DOHH2 (cell line): Measurements from ENCODE around the gene TCF20.

ENCODE experiments used
- H3F3A ChIP-seq: fragments of 200-600 bp; sonication (generic), shearing (Covaris generic); 2 replicates; pipeline ENCODE4 v1.6.0; 2016; ENCODE audit warnings: antibody characterized with exemption, mild to moderate bottlenecking; ENCODE audit not compliant: control insufficient read depth, insufficient read depth
- H3K27ac ChIP-seq: fragments of 200-600 bp; sonication (generic); 2 replicates; pipeline ENCODE4 v1.5.1; 2014; ENCODE audit warnings: low read depth, mild to moderate bottlenecking, low read length, moderate library complexity
- H3K27me3 ChIP-seq: fragments of 200-600 bp; sonication (generic); 2 replicates; pipeline ENCODE4 v1.6.1; 2014; ENCODE audit warnings: mild to moderate bottlenecking, low read length, mixed read lengths; ENCODE audit not compliant: control insufficient read depth
- H3K36me3 ChIP-seq: fragments of 200-600 bp; sonication (generic); 2 replicates; pipeline ENCODE4 v1.6.1; 2014; ENCODE audit warnings: mild to moderate bottlenecking, low read length, moderate library complexity, mixed read lengths; ENCODE audit not compliant: control insufficient read depth
- H3K4me1 ChIP-seq: fragments of 200-600 bp; sonication (generic); 2 replicates; pipeline ENCODE4 v1.6.1; 2014; ENCODE audit warnings: mild to moderate bottlenecking, low read length, mixed read lengths; ENCODE audit not compliant: control insufficient read depth
- H3K4me2 ChIP-seq: fragments of 200-600 bp; sonication (generic); 2 replicates; pipeline ENCODE4 v1.6.0; 2014; ENCODE audit warnings: mild to moderate bottlenecking, low read length, moderate library complexity
- H3K4me3 ChIP-seq: fragments of 200-600 bp; sonication (generic); 2 replicates; pipeline ENCODE4 v1.5.1; 2014; ENCODE audit warnings: mild to moderate bottlenecking, low read length, mixed read lengths
- H3K79me2 ChIP-seq: fragments of 200-600 bp; sonication (generic); 2 replicates; pipeline ENCODE4 v1.6.1; 2014; ENCODE audit warnings: mild to moderate bottlenecking, low read length, mixed read lengths; ENCODE audit not compliant: control insufficient read depth
- H3K9me2 ChIP-seq: fragments of 200-600 bp; sonication (generic); replicated peaks from 2 replicates; pipeline ENCODE4 v1.6.1; 2014; ENCODE audit warnings: mild to moderate bottlenecking, low read length, mixed read lengths; ENCODE audit not compliant: control insufficient read depth
- H3K9me3 ChIP-seq: fragments of 200-600 bp; sonication (generic); 2 replicates; pipeline ENCODE4 v1.6.1; 2014; ENCODE audit warnings: antibody characterized with exemption, low read length, mixed read lengths; ENCODE audit not compliant: control insufficient read depth, insufficient read depth
- H4K20me1 ChIP-seq: fragments of 200-600 bp; sonication (generic); 2 replicates; pipeline ENCODE4 v1.6.0; 2014; ENCODE audit warnings: low read depth, mild to moderate bottlenecking, antibody characterized with exemption, low read length, moderate library complexity; ENCODE audit not compliant: control insufficient read depth, insufficient read depth
- EZH2phosphoT487 ChIP-seq: fragments of 200-600 bp; sonication (generic); IDR thresholded peaks from 2 replicates; pipeline ENCODE4 v1.6.1; 2017; ENCODE audit warnings: borderline replicate concordance, mild to moderate bottlenecking, antibody characterized with exemption, low read length, moderate library complexity, mixed read lengths
- TF ChIP-seq, protein P1 (sequence below): fragments of 200-600 bp; sonication (generic); IDR thresholded peaks from one replicate; pipeline ENCODE4 v1.5.1; 2014; ENCODE audit warnings: antibody characterized with exemption, mild to moderate bottlenecking, low read depth, low read length; ENCODE audit not compliant: poor library complexity, severe bottlenecking

TCF20 gene

DNA sequence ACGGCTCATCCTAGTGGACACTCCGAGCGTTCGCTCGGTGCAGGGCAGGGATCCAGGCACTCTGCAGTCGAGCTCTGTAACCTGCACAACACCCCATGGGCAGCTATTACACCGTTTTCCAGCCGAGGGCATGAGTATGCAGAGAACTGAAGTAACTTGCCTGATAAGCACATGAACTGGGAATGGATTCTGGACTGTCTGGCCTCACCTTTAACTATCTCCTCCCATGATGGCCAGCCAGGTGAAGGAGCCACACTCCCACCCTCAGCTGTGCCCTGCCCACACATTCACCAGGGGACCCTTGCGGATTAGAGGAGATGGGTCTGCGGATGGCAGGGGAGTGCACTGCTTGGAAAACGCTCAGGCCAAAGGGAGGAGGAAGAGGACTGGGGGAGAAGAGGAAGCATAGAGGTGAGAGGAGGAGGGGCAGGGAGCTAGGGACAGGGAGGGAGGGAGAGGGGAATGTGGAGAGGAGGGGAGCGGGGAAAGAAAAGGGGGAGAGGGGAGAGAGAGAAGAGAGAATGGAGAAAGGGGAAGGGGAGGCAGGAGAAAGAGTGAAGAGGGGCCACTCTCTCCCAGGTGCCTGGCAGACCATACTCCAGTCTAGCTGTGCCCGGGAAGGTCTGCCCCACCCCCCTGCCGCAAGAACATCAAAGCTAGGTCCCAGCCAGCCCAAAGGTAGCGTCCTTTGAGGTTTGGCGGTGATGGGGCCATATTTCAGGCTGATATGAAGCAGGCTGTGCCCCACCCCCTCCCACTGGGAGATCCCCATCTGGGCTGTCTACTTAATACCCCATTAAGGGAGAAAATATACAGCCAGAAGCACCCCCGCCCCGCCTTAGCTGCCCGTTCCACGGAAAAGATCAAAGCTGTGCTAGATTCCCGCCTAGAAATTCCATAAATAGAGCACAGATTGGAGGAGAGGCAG, 33.2 kb upstream of the TCF20 start:
- Histone ChIP-seq H3K4me3 (no peak overlapping the region), H3F3A (peaks cover 16% of the 10 kb centered on the region), H3K9me2 (no peaks in the 10 kb centered on the region), H3K4me1 (peaks cover 47% of the 10 kb centered on the region), H4K20me1 (no peaks in the 10 kb centered on the region), H3K9me3 (no peaks in the 10 kb centered on the region), H3K27me3 (peaks cover 11% of the 10 kb centered on the region), H3K79me2 (no peaks in the 10 kb centered on the region), H3K36me3 (no peaks in the 10 kb centered on the region), H3K4me2 (peak overlapping the region; percentile 24), H3K27ac (no peak overlapping the region)
- TF ChIP-seq, protein P1, sequence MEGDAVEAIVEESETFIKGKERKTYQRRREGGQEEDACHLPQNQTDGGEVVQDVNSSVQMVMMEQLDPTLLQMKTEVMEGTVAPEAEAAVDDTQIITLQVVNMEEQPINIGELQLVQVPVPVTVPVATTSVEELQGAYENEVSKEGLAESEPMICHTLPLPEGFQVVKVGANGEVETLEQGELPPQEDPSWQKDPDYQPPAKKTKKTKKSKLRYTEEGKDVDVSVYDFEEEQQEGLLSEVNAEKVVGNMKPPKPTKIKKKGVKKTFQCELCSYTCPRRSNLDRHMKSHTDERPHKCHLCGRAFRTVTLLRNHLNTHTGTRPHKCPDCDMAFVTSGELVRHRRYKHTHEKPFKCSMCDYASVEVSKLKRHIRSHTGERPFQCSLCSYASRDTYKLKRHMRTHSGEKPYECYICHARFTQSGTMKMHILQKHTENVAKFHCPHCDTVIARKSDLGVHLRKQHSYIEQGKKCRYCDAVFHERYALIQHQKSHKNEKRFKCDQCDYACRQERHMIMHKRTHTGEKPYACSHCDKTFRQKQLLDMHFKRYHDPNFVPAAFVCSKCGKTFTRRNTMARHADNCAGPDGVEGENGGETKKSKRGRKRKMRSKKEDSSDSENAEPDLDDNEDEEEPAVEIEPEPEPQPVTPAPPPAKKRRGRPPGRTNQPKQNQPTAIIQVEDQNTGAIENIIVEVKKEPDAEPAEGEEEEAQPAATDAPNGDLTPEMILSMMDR = no peak
- TF ChIP-seq EZH2phosphoT487 = no peak

- TF ChIP-seq, protein P1 = no peak
- TF ChIP-seq EZH2phosphoT487 = no peak
- H3K79me2 ChIP-seq = no peaks in the 10 kb centered on the region
- no peaks in the 10 kb centered on the region for H3K9me2 ChIP-seq
- no peaks in the 10 kb centered on the region for H3K36me3 ChIP-seq
- no peaks in the 10 kb centered on the region for H4K20me1 ChIP-seq
- H3K4me3 ChIP-seq = no peak overlapping the region
- peaks cover 11% of the 10 kb centered on the region for H3K27me3 ChIP-seq
- peaks cover 27% of the 10 kb centered on the region for H3F3A ChIP-seq
- no peaks in the 10 kb centered on the region for H3K9me3 ChIP-seq
- H3K4me1 ChIP-seq = peaks cover 67% of the 10 kb centered on the region
- peak overlapping the region; percentile 100; the same call in 1 of the 2 replicates for H3K4me2 ChIP-seq
- no peak overlapping the region for H3K27ac ChIP-seq
These were observed 31.3 kb upstream of the TCF20 start for GRCh38 chr22:42301742-42302102.

- Histone ChIP-seq H3K9me3 (no peaks in the 10 kb centered on the region), H3K4me1 (peaks cover 72% of the 10 kb centered on the region), H4K20me1 (no peaks in the 10 kb centered on the region), H3K79me2 (no peaks in the 10 kb centered on the region), H3K4me3 (peak overlapping the region; percentile 81), H3K4me2 (peak overlapping the region; percentile 100), H3K27ac (peak overlapping the region; percentile 94), H3K36me3 (no peaks in the 10 kb centered on the region), H3F3A (peaks cover 27% of the 10 kb centered on the region), H3K9me2 (no peaks in the 10 kb centered on the region), H3K27me3 (peaks cover 11% of the 10 kb centered on the region)
- TF ChIP-seq, protein P1 = no peak
- no peak for TF ChIP-seq EZH2phosphoT487
These were observed 30.8 kb upstream of the TCF20 start for GRCh38 chr22:42301077-42301741.
